Gastrocnemius medialis (tissue), 4 donors: Measurements from ENCODE around the gene SPI1.

ENCODE experiments used
- CTCF ChIP-seq, 5 experiments: fragments of 450-650 bp in 3 of 5; fragments of 200-600 bp in 2 of 5; sonication (generic) in 2 of 5; IDR thresholded peaks in 4 of 5; conservative IDR thresholded peaks in 1 of 5; 1 replicate in 4 of 5; 2 replicates in 1 of 5; pipeline ENCODE4 v1.5.1; 2016 to 2019; ENCODE audit warnings: antibody characterized with exemption in 5 of 5, mild to moderate bottlenecking in 3 of 5, moderate library complexity in 3 of 5
- POLR2A ChIP-seq, 2 donors: fragments of 450-650 bp; IDR thresholded peaks; one replicate each; pipeline ENCODE4 v1.6.1; 2017; ENCODE audit warnings: antibody characterized with exemption in 2 of 2, mild to moderate bottlenecking in 2 of 2, moderate library complexity in 2 of 2

- TF ChIP-seq CTCF (IDR thresholded peaks at IDR 0.05 in 4 of 5, conservative IDR thresholded peaks at IDR 0.05 in 1 of 5) (no peak), POLR2A (IDR thresholded peaks at IDR 0.05) (no peak)
These were observed 32.3 kb upstream of the SPI1 start for GRCh38 chr11:47410370-47411264.
